ENCODE data around the gene NANOS2. TPM values are rescaled to one million over a fixed set of nuclear protein-coding genes. Genes with fewer than 3 reads are reported as not detected.

NANOS2 gene
- total RNA-seq, 2 donors from 2014 or later, result not detected

GRCh38 chr19:45865269-45865948, 49.2 kb downstream of the NANOS2 start:
- DNase-seq (ENCODE audit: low spot score), result no peak
- H3K4me1 ChIP-seq, result peaks cover 0 to 25% of the 10 kb centered on the region in 2 donors
- no peak overlapping the region for H3K4me3 ChIP-seq
- H3K27me3 ChIP-seq, result peaks cover 10 to 11% of the 10 kb centered on the region in 2 donors
- H3K27ac ChIP-seq, result no peak overlapping the region
- H3K36me3 ChIP-seq, result no peaks in the 10 kb centered on the region
- no peak for TF ChIP-seq CTCF (IDR thresholded peaks at IDR 0.05)
- no peaks in the 10 kb centered on the region for H3K9me3 ChIP-seq

- no peak for DNase-seq (ENCODE audit: low spot score)
- H3K27me3 ChIP-seq, result peaks cover 10 to 11% of the 10 kb centered on the region in 2 donors
- H3K27ac ChIP-seq, result no peak overlapping the region
- no peaks in the 10 kb centered on the region for H3K9me3 ChIP-seq
- H3K36me3 ChIP-seq, result peaks cover 4% of the 10 kb centered on the region
- H3K4me1 ChIP-seq, result peaks cover 0 to 25% of the 10 kb centered on the region in 2 donors
- peak overlapping the region in 1 of 2 donors; percentile 86 for H3K4me3 ChIP-seq
- TF ChIP-seq CTCF (IDR thresholded peaks at IDR 0.05), result no peak
These were observed 49.9 kb downstream of the NANOS2 start for GRCh38 chr19:45864629-45865082.

DNA sequence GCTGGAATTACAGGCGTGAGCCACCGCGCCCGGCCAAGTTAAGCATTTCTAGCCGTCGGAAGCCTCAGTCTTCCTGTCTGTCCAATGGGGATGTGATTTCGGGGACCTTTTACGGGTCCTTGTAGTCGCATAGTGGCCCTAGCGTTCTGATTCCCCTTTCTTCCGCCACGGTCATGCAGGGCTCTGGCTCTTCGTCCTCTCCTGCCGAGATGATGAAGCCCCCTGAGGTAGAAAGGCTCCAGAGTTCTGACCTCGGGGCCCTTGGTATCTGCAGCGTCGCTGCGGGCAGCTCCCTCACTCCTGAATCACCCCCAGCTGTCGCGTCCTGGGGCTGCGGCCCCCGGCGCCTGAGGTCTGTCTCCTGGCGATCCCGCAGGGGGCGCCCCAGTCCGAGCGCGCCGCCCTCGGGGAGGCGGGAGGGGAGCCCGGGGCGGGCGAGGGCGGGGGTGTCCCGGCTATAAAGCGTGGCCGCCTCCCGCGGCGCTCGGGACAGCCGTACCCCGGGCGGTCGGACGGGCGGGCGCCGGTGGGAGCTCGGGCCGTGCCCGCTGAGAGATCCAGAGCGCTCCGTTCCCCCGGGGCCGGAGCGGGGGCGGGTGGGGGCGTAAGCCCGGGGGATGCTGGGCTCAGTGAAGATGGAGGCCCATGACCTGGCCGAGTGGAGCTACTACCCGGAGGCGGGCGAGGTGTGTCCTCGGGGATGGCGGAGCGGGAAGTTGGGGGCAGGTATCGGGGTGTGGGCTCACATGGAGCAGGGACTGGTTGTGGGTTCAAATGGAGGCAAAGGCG, 50.5 kb downstream of the NANOS2 start, which contains the start of gene FOXA3:
Gene FOXA3, plus strand, starts transcription at position 487 of the 789 bp plus-strand sequence. Its CDS starts 131 bp downstream, at position 618.
- H3K4me1 ChIP-seq, result peaks cover 0 to 25% of the 10 kb centered on the region in 2 donors
- H3K27ac ChIP-seq, result no peak within 1 kb of the TSS
- H3K9me3 ChIP-seq, result no peaks in the 10 kb centered on the region
- H3K27me3 ChIP-seq, result peaks cover 10 to 11% of the 10 kb centered on the region in 2 donors
- H3K4me3 ChIP-seq, result peak within 1 kb of the TSS; percentile 24 to 86
- H3K36me3 ChIP-seq, result peaks cover 10% of the 10 kb centered on the region
- no peak for DNase-seq (ENCODE audit: low spot score)
- peak; percentile 47 to 82 for TF ChIP-seq CTCF (IDR thresholded peaks at IDR 0.05)

DNA sequence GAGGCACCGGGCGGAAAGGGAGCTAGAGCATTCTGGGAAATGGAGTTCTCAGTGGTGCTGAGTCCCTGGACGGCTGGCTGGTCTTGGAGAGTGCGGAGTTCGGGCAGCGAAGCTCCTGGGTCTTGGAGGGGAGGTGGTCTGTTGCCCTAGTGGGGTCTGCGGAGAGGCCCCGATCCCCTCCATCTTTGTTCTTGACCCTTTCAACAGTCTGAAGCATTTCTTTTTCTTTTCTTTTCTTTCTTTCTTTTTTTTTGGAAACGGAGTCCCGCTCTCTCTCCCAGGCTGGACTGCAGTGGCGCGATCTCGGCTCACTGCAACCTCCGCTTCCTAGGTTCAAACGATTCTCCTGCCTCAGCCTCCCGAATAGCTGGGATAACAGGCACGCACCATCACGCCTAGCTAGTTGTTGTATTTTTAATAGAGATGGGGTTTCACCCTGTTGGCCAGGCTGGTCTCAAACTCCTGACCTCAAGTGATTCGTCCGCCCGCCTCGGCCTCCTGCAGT, 51.2 kb downstream of the NANOS2 start:
- TF ChIP-seq CTCF (IDR thresholded peaks at IDR 0.05), result no peak

More for the DNA sequence above, 51.2 kb downstream of the NANOS2 start:
- DNase-seq (ENCODE audit: low spot score), result no peak
- Histone ChIP-seq H3K36me3 (peaks cover 13% of the 10 kb centered on the region), H3K27me3 (peaks cover 10 to 11% of the 10 kb centered on the region in 2 donors), H3K9me3 (no peaks in the 10 kb centered on the region), H3K4me1 (peaks cover 0 to 25% of the 10 kb centered on the region in 2 donors), H3K4me3 (peak overlapping the region; percentile 24 to 86), H3K27ac (no peak overlapping the region)

Other genes starting within 250 kb of the NANOS2 start
- 1 to 10 TPM; 2.7 to 3.1 TPM for gene GIPR, start 246.6 kb downstream of the NANOS2 start, total RNA-seq
- gene SNRPD2, start 222.8 kb downstream of the NANOS2 start, total RNA-seq, result 100 to 1,000 TPM; 158 to 201 TPM
- gene QPCTL, start 222.1 kb downstream of the NANOS2 start, total RNA-seq, result 1 to 10 TPM; 2.4 to 3.0 TPM
- 10 to 100 TPM; 11.6 to 12.1 TPM for gene FBXO46, start 183.9 kb downstream of the NANOS2 start, total RNA-seq
- under 1 TPM; 0.78 to 0.90 TPM for gene MEIOSIN, start 181.3 kb downstream of the NANOS2 start, total RNA-seq
- gene SIX5, start 145.5 kb downstream of the NANOS2 start, total RNA-seq, result 10 to 100 TPM in 1 of 2 donors, 1 to 10 TPM in 1; 9.3 to 18.6 TPM
- gene DMPK, start 132.3 kb downstream of the NANOS2 start, total RNA-seq, result 100 to 1,000 TPM; 107 to 214 TPM
- gene DMWD, start 121.9 kb downstream of the NANOS2 start, total RNA-seq, result 10 to 100 TPM; 41.5 to 55.9 TPM
- gene RSPH6A, start 99.5 kb downstream of the NANOS2 start, total RNA-seq, result not detected
- gene SYMPK, start 51.6 kb downstream of the NANOS2 start, total RNA-seq, result 10 to 100 TPM; 16.4 to 20.6 TPM
- gene FOXA3, start 50.5 kb downstream of the NANOS2 start, total RNA-seq, result not detected
- gene IRF2BP1, start 28.6 kb downstream of the NANOS2 start, total RNA-seq, result 10 to 100 TPM; 24.2 to 30.5 TPM
- 1 to 10 TPM; 6.0 to 7.2 TPM for gene MYPOP, start 12.2 kb downstream of the NANOS2 start, total RNA-seq
- 1 to 10 TPM; 1.5 to 3.9 TPM for gene NOVA2, start 59.1 kb upstream of the NANOS2 start, total RNA-seq
- gene CCDC61, start 80.7 kb upstream of the NANOS2 start, total RNA-seq, result 1 to 10 TPM; 5.3 to 7.8 TPM
- gene PGLYRP1, start 108.3 kb upstream of the NANOS2 start, total RNA-seq, result not detected
- gene IGFL4, start 126.2 kb upstream of the NANOS2 start, total RNA-seq, result not detected
- gene IGFL3, start 209.9 kb upstream of the NANOS2 start, total RNA-seq, result not detected
- 1 to 10 TPM in 1 of 2 donors, not detected in 1; 1.8 TPM for gene IGFL2, start 233.5 kb upstream of the NANOS2 start, total RNA-seq